ENCODE results near the gene RAB1B.

The RAB1B gene
- total RNA-seq, result 32.2 to 47.4 (median 32.5) reads per million in 3 donors

DNA sequence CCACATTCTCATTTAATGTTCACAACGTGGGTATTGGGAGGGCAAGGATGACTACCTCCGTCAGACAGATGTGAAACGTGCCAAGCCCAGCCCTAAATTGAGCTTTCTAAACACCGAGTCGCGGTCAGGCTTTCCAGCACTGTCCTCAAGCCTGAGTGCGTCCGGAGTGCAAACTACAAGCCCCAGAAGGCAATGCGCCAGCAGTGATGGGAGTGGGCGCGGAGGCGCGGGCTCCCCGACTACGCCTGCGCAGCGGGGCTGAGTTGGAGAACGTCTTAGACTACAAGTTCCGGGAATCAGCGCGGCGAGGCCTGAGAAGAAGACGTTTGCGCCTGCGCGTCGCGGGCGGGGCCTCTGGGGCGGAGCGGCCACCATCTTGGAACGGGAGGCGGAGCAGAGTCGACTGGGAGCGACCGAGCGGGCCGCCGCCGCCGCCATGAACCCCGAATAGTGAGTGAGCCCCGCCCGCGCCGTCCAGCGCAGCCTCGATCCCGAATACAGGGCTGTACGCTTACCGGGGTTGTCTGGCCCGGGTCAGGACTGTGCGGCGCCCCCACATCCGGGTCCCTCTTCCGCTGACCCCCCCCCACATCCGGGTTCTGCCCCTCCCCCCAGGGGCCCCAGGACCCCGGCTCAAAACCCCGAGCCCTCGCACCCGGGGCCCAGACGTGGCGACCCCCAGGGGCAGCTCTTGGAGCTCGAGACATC lies at the start of gene RAB1B:
RAB1B (plus strand) TSS at position 396 of the 708 bp plus-strand sequence; CDS start at position 437, 41 bp downstream.
- H3K9me3 ChIP-seq (ENCODE audit: control insufficient read depth, low read length), result no peaks in the 10 kb centered on the region
- H3K36me3 ChIP-seq (ENCODE audit: control insufficient read depth, insufficient read depth, low read length), result peaks cover 28% of the 10 kb centered on the region
- H3K4me1 ChIP-seq (ENCODE audit: control insufficient read depth, insufficient read depth, low read length, poor library complexity, severe bottlenecking), result peaks cover 20% of the 10 kb centered on the region
- peak within 1 kb of the TSS; percentile 92 for H3K27ac ChIP-seq (ENCODE audit: insufficient read depth, low read length, poor library complexity, severe bottlenecking)
- no peaks in the 10 kb centered on the region for H3K27me3 ChIP-seq (replicated peaks; ENCODE audit: control insufficient read depth, insufficient read depth, low read length, poor library complexity, severe bottlenecking)
- DNase-seq, result peak; percentile 99 to 100 (median 99)
- peak within 1 kb of the TSS; percentile 75 for H3K4me3 ChIP-seq (ENCODE audit: insufficient read depth, low read depth, low read length, poor library complexity, severe bottlenecking)

DNA sequence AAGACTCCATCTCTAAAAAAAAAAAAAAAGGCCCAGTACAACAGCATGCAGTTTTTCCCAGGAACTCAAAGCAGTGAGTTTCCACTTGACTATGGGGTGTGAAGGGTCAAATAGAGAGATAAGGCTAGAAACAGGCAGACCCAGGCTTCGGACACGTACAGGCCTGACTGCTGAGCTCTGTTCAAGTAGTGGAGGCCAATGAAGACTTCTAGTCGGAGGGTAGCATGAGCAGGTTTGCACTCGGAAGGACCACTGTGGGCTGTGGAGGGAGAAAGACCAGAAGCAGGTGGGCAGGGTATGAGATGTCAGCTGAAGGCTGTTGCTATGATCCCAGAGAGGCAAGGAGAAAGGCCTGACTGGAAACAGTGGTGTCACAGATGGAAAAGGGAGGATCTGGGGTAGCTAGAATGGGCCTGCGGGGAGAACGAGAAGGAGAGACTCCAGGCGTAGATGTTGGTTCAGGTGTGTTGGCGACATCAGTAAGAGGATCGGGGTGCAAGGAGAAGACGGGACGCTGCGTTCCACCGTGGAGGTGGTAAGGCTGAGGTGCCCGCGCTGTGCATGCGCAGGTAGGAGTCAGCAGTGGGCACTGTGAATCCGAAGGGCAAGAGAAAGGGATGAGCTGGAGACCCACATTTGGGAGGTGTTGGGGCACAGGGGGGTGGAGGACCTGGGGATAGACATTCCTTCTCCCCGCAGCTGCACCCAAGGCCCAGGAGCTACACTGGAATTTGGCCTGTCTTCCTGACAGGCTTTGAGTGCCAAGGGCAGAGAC lies 49.4 kb upstream of the RAB1B start:
- Histone ChIP-seq H3K27me3 (replicated peaks; ENCODE audit: control insufficient read depth, insufficient read depth, low read length, poor library complexity, severe bottlenecking) (no peaks in the 10 kb centered on the region), H3K27ac (ENCODE audit: insufficient read depth, low read length, poor library complexity, severe bottlenecking) (no peak overlapping the region), H3K9me3 (ENCODE audit: control insufficient read depth, low read length) (no peaks in the 10 kb centered on the region), H3K4me1 (ENCODE audit: control insufficient read depth, insufficient read depth, low read length, poor library complexity, severe bottlenecking) (peaks cover 4% of the 10 kb centered on the region), H3K36me3 (ENCODE audit: control insufficient read depth, insufficient read depth, low read length) (peaks cover 55% of the 10 kb centered on the region), H3K4me3 (ENCODE audit: insufficient read depth, low read depth, low read length, poor library complexity, severe bottlenecking) (no peak overlapping the region)
- no peak for DNase-seq

DNA sequence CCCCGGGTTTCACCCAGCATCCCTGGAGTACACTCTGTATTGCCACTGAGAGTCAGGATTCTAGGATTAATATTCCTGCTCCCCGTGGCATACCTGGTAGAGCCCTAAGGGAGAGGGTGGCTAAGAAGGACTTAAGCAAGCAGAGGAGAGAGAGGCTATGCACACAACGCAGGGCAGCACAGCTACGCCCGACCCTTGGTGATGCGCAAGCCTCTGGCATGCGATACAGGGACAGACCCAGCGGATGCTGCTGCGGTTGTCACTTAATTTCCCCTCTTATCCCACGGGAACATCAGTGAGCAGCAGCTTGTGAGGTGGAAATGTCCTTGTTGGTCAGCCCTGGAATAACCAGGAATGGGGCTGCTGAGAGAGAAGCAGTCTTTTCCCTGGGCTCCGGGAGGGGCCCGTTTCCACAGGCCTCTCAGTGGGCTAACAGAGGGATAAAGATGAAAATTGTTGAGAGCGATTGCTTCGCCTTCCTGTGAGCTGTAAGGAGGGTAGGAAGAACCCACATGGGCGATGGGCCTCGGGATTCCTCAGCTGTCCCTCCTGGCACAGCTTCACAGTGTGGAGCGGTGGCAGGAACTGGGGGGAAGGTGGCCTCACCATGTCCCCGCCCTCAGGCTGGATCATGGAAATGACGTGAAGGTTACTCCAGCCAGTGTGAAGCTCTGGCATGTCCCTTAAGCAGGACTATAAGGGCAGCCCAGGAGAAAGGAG lies 48.4 kb upstream of the RAB1B start:
- Histone ChIP-seq H3K4me1 (ENCODE audit: control insufficient read depth, insufficient read depth, low read length, poor library complexity, severe bottlenecking) (peaks cover 4% of the 10 kb centered on the region), H3K27me3 (replicated peaks; ENCODE audit: control insufficient read depth, insufficient read depth, low read length, poor library complexity, severe bottlenecking) (no peaks in the 10 kb centered on the region), H3K9me3 (ENCODE audit: control insufficient read depth, low read length) (no peaks in the 10 kb centered on the region), H3K4me3 (ENCODE audit: insufficient read depth, low read depth, low read length, poor library complexity, severe bottlenecking) (no peak overlapping the region), H3K36me3 (ENCODE audit: control insufficient read depth, insufficient read depth, low read length) (peaks cover 58% of the 10 kb centered on the region), H3K27ac (ENCODE audit: insufficient read depth, low read length, poor library complexity, severe bottlenecking) (no peak overlapping the region)
- no peak for DNase-seq

DNA sequence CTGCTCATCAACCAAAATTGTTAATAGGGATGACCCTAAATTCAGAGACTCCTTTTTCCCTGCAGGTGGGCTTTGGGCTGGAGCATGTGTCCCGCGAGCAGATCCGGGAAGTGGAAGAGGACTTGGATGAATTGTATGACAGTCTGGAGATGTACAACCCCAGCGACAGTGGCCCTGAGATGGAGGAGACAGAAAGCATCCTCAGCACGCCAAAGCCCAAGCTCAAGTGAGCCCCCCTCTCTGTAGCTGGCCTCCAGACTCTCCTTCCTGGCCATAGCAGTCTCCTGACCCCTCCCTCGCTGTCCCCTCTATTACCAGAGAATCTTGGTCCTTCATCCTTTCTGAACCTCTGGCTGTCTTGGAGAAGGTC lies 47.9 kb upstream of the RAB1B start:
- Histone ChIP-seq H3K27ac (ENCODE audit: insufficient read depth, low read length, poor library complexity, severe bottlenecking) (no peak overlapping the region), H3K36me3 (ENCODE audit: control insufficient read depth, insufficient read depth, low read length) (peaks cover 61% of the 10 kb centered on the region), H3K27me3 (replicated peaks; ENCODE audit: control insufficient read depth, insufficient read depth, low read length, poor library complexity, severe bottlenecking) (no peaks in the 10 kb centered on the region), H3K4me1 (ENCODE audit: control insufficient read depth, insufficient read depth, low read length, poor library complexity, severe bottlenecking) (peaks cover 4% of the 10 kb centered on the region), H3K9me3 (ENCODE audit: control insufficient read depth, low read length) (no peaks in the 10 kb centered on the region), H3K4me3 (ENCODE audit: insufficient read depth, low read depth, low read length, poor library complexity, severe bottlenecking) (no peak overlapping the region)
- no peak for DNase-seq

DNA sequence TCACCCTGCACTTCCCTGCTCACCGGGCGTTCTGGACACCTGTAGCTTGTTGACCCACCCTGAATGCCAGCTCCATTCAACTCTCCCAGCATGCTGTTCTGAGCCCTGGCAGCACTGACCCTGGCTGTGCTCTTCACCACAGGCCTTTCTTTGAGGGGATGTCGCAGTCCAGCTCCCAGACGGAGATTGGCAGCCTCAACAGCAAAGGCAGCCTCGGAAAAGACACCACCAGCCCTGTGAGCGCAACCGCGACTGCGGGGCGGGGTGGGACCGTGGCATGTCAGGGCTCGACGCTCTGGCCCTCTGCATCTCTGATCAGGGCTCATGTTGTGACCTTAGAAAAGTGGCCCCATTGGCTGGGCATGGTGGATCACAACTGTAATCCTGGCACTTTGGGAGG lies 47.4 kb upstream of the RAB1B start:
- Histone ChIP-seq H3K27ac (ENCODE audit: insufficient read depth, low read length, poor library complexity, severe bottlenecking) (no peak overlapping the region), H3K36me3 (ENCODE audit: control insufficient read depth, insufficient read depth, low read length) (peaks cover 60% of the 10 kb centered on the region), H3K4me1 (ENCODE audit: control insufficient read depth, insufficient read depth, low read length, poor library complexity, severe bottlenecking) (peaks cover 4% of the 10 kb centered on the region), H3K27me3 (replicated peaks; ENCODE audit: control insufficient read depth, insufficient read depth, low read length, poor library complexity, severe bottlenecking) (no peaks in the 10 kb centered on the region), H3K9me3 (ENCODE audit: control insufficient read depth, low read length) (no peaks in the 10 kb centered on the region), H3K4me3 (ENCODE audit: insufficient read depth, low read depth, low read length, poor library complexity, severe bottlenecking) (no peak overlapping the region)
- no peak for DNase-seq

DNA sequence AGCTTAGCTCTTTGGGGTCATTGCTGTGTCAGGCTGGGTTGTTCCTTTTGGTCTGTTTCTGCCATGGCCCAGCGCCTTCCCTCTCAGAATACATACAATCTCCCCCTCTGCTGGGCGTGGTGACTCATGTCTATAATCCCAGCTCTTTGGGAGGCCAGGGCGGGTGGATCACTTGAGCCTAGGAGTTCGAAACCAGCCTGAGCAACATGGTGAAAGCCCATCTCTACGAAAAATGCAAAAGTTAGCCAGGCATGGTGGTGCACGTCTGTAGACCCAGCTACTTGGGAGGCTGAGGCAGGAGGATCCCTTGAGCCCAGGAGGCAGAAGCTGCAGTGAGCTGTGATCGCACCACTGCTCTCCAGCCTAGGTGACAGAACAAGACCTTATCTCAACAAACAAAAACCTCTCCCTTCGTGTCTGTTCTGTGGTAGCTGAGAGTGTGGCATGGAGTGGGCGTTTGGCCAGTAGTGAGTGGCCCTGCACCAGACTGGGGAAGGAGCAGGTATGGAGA lies 46.7 kb upstream of the RAB1B start:
- Histone ChIP-seq H3K27me3 (replicated peaks; ENCODE audit: control insufficient read depth, insufficient read depth, low read length, poor library complexity, severe bottlenecking) (no peaks in the 10 kb centered on the region), H3K36me3 (ENCODE audit: control insufficient read depth, insufficient read depth, low read length) (peaks cover 53% of the 10 kb centered on the region), H3K27ac (ENCODE audit: insufficient read depth, low read length, poor library complexity, severe bottlenecking) (peak overlapping the region; percentile 88), H3K9me3 (ENCODE audit: control insufficient read depth, low read length) (no peaks in the 10 kb centered on the region), H3K4me3 (ENCODE audit: insufficient read depth, low read depth, low read length, poor library complexity, severe bottlenecking) (no peak overlapping the region), H3K4me1 (ENCODE audit: control insufficient read depth, insufficient read depth, low read length, poor library complexity, severe bottlenecking) (peaks cover 4% of the 10 kb centered on the region)
- DNase-seq, result no peak

DNA sequence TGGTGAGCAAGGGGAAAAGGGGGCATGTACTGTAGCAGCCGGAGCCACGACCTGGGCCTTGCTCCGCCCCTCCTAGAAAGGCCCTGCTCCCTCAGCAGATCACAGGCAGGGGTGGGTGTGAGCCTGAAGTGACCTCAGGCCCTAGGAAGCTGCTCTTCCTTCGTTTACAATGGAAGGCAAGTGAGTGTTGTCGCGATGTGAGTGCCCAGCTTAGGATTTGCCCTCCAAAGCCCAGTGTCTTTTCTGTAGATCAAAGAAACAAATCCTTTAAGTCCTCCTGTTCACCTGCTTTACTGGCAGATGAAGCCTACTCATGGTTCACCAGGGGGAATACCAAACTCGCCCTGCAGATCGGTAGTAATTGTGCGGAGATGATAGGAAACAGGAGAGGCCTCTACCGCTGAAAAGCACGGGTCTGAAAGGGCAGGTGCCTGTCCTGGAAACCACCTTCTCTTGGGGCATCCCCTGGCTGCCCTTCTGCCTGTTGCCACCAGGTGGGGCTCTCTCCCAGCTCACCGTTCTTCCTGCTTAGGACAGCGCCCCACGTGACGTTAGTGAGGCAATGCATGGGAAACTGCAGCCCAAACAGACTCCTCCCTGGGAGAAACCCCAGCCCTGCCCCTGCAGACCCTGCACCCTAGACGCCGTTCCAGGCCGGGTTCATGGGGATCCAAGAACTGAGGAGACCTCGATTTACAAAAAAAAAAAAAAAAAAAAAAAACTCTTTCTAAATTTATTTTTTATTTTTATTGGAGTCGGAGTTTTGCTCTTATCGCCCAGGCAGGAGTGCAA lies 45.9 kb upstream of the RAB1B start:
- Histone ChIP-seq H3K27ac (ENCODE audit: insufficient read depth, low read length, poor library complexity, severe bottlenecking) (peak overlapping the region; percentile 88), H3K9me3 (ENCODE audit: control insufficient read depth, low read length) (no peaks in the 10 kb centered on the region), H3K36me3 (ENCODE audit: control insufficient read depth, insufficient read depth, low read length) (peaks cover 53% of the 10 kb centered on the region), H3K4me1 (ENCODE audit: control insufficient read depth, insufficient read depth, low read length, poor library complexity, severe bottlenecking) (peaks cover 4% of the 10 kb centered on the region), H3K4me3 (ENCODE audit: insufficient read depth, low read depth, low read length, poor library complexity, severe bottlenecking) (no peak overlapping the region), H3K27me3 (replicated peaks; ENCODE audit: control insufficient read depth, insufficient read depth, low read length, poor library complexity, severe bottlenecking) (no peaks in the 10 kb centered on the region)
- peak; percentile 91 to 92 (median 92) for DNase-seq

DNA sequence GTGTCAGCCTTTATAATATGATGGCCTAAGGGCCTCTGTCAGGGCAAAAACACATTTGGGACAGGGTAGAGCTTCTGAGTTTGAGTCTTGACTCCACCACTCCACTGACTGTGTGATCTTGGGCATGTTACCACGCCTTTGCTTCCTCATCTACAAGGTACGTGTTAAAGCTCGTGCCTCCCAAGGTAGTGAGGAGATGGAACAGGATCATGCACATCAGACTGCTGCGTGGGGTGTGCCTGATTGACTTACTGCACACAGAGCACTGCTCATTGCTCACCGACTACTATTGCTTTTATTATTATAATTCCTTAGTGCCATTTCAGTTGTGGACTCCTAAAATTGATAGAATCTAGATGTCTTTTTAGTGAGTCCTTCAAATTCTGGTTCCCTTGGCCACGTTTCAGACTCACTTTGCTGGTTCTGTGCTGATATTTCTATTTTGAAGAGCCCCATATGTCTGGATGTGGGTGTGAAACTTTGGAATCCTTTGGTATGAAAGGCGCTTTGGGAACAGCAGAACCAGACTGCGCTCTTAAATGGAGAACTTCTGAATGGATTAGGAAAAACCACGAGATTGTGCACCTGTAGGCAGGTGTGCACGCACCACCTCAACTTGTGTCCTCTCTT lies 44.1 kb upstream of the RAB1B start:
- peaks cover 51% of the 10 kb centered on the region for H3K36me3 ChIP-seq (ENCODE audit: control insufficient read depth, insufficient read depth, low read length)
- DNase-seq, result no peak
- no peaks in the 10 kb centered on the region for H3K27me3 ChIP-seq (replicated peaks; ENCODE audit: control insufficient read depth, insufficient read depth, low read length, poor library complexity, severe bottlenecking)
- no peaks in the 10 kb centered on the region for H3K9me3 ChIP-seq (ENCODE audit: control insufficient read depth, low read length)
- no peak overlapping the region for H3K27ac ChIP-seq (ENCODE audit: insufficient read depth, low read length, poor library complexity, severe bottlenecking)
- peaks cover 4% of the 10 kb centered on the region for H3K4me1 ChIP-seq (ENCODE audit: control insufficient read depth, insufficient read depth, low read length, poor library complexity, severe bottlenecking)
- no peak overlapping the region for H3K4me3 ChIP-seq (ENCODE audit: insufficient read depth, low read depth, low read length, poor library complexity, severe bottlenecking)

DNA sequence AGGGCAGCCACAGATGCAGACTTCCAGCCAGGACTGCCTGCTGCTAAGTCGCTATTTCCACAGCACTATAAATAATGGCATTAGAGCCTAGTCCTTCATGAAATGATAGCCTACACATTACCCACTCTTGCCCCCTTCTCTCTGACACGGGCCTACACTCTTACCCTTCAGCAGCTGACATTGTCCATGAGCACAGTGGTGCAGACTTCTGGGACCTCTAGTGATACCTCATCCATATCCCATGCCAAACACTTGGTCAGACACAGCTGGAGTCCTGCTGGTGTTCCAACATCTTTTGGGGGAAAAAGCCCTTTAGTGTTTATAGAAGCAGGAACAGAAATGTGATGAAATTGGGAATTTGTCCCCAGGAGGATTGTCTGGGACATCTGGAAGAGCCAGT lies 43.4 kb upstream of the RAB1B start:
- Histone ChIP-seq H3K36me3 (ENCODE audit: control insufficient read depth, insufficient read depth, low read length) (peaks cover 44% of the 10 kb centered on the region), H3K27ac (ENCODE audit: insufficient read depth, low read length, poor library complexity, severe bottlenecking) (no peak overlapping the region), H3K4me3 (ENCODE audit: insufficient read depth, low read depth, low read length, poor library complexity, severe bottlenecking) (no peak overlapping the region), H3K9me3 (ENCODE audit: control insufficient read depth, low read length) (no peaks in the 10 kb centered on the region), H3K27me3 (replicated peaks; ENCODE audit: control insufficient read depth, insufficient read depth, low read length, poor library complexity, severe bottlenecking) (no peaks in the 10 kb centered on the region), H3K4me1 (ENCODE audit: control insufficient read depth, insufficient read depth, low read length, poor library complexity, severe bottlenecking) (peaks cover 4% of the 10 kb centered on the region)
- DNase-seq, result no peak
